Measurements from ENCODE around the gene COG5.

DNA sequence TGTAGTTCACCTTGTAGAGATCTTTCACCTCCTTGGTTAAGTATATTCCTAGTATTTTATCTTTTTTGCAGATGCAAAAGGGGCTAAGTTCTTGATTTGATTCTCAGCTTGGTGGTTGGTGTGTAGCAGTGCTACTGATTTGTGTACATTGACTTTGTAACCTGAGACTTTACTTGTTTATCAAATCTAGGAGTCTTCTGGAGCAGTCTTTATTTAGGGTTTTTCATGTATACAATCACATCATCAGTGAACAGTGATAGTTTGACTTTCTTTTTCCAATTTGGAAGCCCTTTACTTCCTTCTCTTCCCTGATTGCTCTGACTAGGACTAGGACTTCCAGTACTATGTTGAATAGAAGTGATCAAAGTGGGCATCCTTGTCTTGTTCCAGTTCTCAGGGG, 60.0 kb downstream of the COG5 start:
- TF ChIP-seq, protein P1, sequence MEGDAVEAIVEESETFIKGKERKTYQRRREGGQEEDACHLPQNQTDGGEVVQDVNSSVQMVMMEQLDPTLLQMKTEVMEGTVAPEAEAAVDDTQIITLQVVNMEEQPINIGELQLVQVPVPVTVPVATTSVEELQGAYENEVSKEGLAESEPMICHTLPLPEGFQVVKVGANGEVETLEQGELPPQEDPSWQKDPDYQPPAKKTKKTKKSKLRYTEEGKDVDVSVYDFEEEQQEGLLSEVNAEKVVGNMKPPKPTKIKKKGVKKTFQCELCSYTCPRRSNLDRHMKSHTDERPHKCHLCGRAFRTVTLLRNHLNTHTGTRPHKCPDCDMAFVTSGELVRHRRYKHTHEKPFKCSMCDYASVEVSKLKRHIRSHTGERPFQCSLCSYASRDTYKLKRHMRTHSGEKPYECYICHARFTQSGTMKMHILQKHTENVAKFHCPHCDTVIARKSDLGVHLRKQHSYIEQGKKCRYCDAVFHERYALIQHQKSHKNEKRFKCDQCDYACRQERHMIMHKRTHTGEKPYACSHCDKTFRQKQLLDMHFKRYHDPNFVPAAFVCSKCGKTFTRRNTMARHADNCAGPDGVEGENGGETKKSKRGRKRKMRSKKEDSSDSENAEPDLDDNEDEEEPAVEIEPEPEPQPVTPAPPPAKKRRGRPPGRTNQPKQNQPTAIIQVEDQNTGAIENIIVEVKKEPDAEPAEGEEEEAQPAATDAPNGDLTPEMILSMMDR (IDR thresholded peaks at IDR 0.05): no peak
- no peak for TF ChIP-seq POLR2A (IDR thresholded peaks at IDR 0.05)
